Activated CD4-positive, alpha-beta T cell treated with anti-CD3 and anti-CD28 coated beads, Interleukin-2, Interleukin-6, amounts not matched to agents 100 ng/mL and 50 ng/mL, durations not matched to agents 16 hours and 8 hours (primary cell): ENCODE results near the gene EHMT2.
"Not testable (repeated sequence)": the region's sequence is repeated elsewhere in the genome, so short reads cannot be mapped to it uniquely, and the experiment has no call there.

Experiments
- DNase-seq: peaks from one replicate; pipeline ENCODE4 v3.0.0-alpha.2; 2020

EHMT2 gene

GRCh38 chr6:31897612-31898382 lies at the start of gene EHMT2:
Gene EHMT2, minus strand, starts transcription at chr6:31897698. Its CDS starts 21 bp downstream, at chr6:31897677.
- DNase-seq, result peak; percentile 91

GRCh38 chr6:31947070-31947675 lies 49.7 kb upstream of the EHMT2 start:
- DNase-seq, result no peak

GRCh38 chr6:31946370-31946885 lies 48.9 kb upstream of the EHMT2 start:
- no peak for DNase-seq

- peak; percentile 13 for DNase-seq
Observed at GRCh38 chr6:31945507-31946369, 48.2 kb upstream of the EHMT2 start, which contains the start of gene CFB. Gene CFB, plus strand, starts transcription at chr6:31946095. Its CDS starts 127 bp downstream, at chr6:31946222.

GRCh38 chr6:31945154-31945506 lies 47.6 kb upstream of the EHMT2 start:
- no peak for DNase-seq

- DNase-seq, result no peak
Observed at GRCh38 chr6:31943742-31944141, 46.2 kb upstream of the EHMT2 start.

GRCh38 chr6:31940256-31940664 lies 42.8 kb upstream of the EHMT2 start:
- no peak for DNase-seq

- no peak for DNase-seq
Observed at GRCh38 chr6:31935823-31936222, 38.3 kb upstream of the EHMT2 start.

GRCh38 chr6:31935021-31935420 lies 37.5 kb upstream of the EHMT2 start:
- no peak for DNase-seq

GRCh38 chr6:31933537-31933936 lies 36.0 kb upstream of the EHMT2 start:
- DNase-seq, result no peak

- not testable (repeated sequence) for DNase-seq
Observed at GRCh38 chr6:31932137-31932536, 34.6 kb upstream of the EHMT2 start.

GRCh38 chr6:31930962-31931361 lies 33.5 kb upstream of the EHMT2 start:
- no peak for DNase-seq

GRCh38 chr6:31928672-31928939 lies 31.1 kb upstream of the EHMT2 start:
- no peak for DNase-seq

- DNase-seq, result no peak
Observed at GRCh38 chr6:31927863-31928671, 30.6 kb upstream of the EHMT2 start.

GRCh38 chr6:31927242-31927862 lies 29.9 kb upstream of the EHMT2 start, which contains the start of gene C2:
Gene C2, plus strand, starts transcription at chr6:31927717. Its CDS starts 36 bp downstream, at chr6:31927753.
- no peak for DNase-seq

- peak; percentile 32 for DNase-seq
Observed at GRCh38 chr6:31922942-31923341, 25.4 kb upstream of the EHMT2 start.

GRCh38 chr6:31920811-31921210 lies 23.3 kb upstream of the EHMT2 start:
- DNase-seq, result no peak

GRCh38 chr6:31919624-31920303 lies 22.3 kb upstream of the EHMT2 start:
- DNase-seq, result no peak

GRCh38 chr6:31918069-31918720 lies 20.7 kb upstream of the EHMT2 start:
- DNase-seq, result no peak

- DNase-seq, result no peak
Observed at GRCh38 chr6:31915756-31916155, 18.3 kb upstream of the EHMT2 start.

- no peak for DNase-seq
Observed at GRCh38 chr6:31915351-31915750, 17.9 kb upstream of the EHMT2 start.
